IPS-11a (cell line): ENCODE measurements around the gene PTTG1IP.
"Not testable (repeated sequence)": the region's sequence is repeated elsewhere in the genome, so short reads cannot be mapped to it uniquely, and the experiment has no call there.

Experiments used
- H3K4me3 ChIP-seq: one replicate; pipeline ENCODE4 v1.5.1; 2013; ENCODE audit warnings: low read depth, low read length, control low read depth

PTTG1IP gene

GRCh38 chr21:44833663-44834062 lies 39.8 kb downstream of the PTTG1IP start:
- no peak overlapping the region for H3K4me3 ChIP-seq

DNA sequence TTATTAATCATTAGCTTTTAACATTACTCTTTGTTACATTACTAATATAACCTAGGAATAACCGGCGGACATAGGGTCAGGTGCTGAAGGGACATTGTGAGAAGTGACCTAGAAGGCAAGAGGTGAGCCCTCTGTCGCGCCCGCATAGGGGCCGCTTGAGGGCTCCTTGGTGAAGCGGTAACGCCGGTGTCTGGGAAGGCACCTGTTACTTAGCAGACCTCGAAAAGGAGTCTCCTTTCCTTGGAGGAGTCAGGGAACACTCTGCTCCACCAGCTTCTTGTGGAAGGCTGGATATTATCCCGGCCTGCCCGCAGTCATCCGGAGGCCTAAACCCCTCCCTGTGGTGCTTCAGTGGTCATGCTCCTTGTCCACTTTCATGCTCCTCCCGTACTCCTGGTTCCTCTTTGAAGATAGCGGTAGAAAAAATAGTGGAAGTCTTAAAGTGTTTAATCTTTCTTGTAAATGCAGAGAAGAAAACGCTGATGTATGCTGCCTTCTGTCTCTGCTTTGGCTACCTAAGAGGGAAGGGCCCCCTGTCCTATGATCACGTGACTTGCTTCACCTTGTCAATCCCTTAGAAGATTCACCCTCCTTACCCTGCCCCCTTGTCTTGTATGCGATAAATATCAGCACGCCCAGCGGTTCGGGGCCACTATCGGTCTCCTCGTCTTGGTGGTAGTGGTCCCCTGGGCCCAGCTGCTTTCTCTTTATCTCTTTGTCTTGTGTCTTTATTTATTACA lies 40.8 kb downstream of the PTTG1IP start:
- H3K4me3 ChIP-seq: not testable (repeated sequence)

GRCh38 chr21:44831227-44831860 lies 42.1 kb downstream of the PTTG1IP start:
- no peak overlapping the region for H3K4me3 ChIP-seq

DNA sequence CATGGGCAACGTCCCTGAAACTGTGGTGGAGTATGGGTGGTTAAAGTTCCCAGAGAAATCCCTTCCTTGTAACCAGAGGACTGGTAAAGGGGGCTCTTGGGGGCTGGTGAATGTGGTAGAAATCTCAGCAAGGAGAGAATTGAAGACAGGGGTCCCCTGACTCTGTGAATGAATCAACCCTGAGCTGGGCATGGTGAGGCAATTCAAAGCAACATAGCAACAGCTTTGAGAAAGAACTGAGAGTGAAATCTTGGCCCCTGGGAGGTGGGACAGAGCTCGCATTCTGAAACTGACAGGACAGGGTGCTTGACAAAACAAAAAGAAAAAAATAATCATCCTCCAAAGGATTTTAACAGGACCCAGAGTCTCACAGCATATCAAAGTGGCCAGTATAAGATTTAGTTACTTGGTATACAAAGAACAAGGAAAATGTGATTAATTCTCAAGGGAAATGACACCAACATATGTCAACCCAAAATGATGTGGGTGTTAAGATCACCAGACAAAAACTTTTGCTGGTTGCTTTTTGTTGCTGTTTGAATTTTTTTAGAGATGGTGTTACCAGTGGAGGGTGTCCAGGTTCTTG lies 43.9 kb downstream of the PTTG1IP start:
- no peak overlapping the region for H3K4me3 ChIP-seq

DNA sequence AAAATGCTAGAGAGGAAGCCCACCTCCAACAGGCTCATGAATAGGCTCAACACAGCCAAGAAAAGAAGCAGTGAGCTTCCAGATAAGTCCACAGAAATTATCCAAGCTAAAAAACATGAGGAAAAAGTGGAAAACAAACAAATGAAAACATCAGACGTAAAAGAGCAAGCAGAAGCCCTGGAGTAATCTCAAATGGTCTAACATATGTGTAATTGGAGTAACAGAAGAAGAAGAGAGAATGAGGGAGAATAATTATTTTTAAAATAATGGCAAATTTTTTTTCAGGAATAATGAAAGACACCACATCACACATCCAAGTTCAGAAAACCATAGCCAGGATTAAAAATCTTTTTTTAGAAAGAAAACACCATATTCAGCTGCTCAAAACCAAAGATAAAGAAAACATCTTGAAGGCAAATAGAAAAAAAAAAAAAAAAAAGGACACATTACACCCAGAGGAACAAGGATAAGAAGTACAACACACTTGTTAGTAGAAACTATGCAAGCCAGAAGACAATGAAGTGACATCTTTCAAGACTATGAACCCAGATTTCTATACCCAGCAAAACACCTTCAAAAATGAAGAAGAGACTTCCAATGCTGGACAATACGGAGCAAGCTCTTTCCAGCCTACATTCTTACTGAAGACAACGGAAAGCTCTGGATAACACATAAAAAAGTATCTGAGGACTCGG lies 45.0 kb downstream of the PTTG1IP start:
- no peak overlapping the region for H3K4me3 ChIP-seq

DNA sequence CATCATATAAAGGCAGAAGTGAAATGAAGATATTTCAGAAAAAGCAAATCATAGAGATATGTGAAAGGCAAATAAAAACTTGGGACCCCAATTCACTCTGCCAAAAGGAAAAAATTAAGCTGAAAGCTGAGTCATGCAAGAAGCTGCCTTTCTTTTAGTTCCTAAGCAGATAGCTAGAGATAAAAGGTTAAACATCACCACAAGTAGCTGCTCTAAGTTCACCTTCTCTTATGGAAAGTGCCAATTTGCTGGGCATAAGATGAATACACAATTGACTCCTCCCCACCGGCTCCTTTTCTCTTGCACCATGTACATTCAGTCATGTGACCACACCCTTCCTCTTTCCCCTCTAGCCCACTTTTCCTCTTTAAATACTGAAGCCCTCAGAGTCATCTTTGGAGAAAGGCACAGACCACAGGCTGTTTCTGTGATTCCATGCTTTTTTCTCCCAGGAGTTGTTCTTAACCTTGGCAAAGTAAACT lies 50.3 kb downstream of the PTTG1IP start:
- H3K4me3 ChIP-seq: no peak overlapping the region

- H3K4me3 ChIP-seq: no peak overlapping the region
Measured at GRCh38 chr21:44822484-44823178, 50.9 kb downstream of the PTTG1IP start.

- no peak overlapping the region for H3K4me3 ChIP-seq
Measured at GRCh38 chr21:44820851-44821250, 52.6 kb downstream of the PTTG1IP start.

GRCh38 chr21:44819283-44820243 lies 53.9 kb downstream of the PTTG1IP start:
- H3K4me3 ChIP-seq: no peak overlapping the region

DNA sequence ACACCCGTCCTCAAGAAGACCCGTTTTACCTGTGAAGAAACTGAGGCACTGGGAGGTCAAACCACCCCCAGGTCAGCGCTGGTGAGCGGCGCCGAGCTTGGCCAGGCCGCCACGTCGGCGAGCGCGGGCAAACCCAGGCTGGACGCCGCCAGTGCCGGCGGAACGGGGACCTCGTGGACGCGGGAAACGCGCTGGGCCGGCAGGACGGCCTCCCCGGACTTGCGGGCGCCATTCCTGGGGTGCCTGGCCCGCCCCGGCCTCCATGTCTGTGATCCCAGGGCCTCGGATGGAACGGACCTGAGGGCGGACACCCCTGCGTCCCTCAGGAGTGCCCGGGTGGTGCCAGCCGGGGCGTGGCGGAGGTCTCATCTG lies 54.9 kb downstream of the PTTG1IP start:
- H3K4me3 ChIP-seq: peak overlapping the region; percentile 69

DNA sequence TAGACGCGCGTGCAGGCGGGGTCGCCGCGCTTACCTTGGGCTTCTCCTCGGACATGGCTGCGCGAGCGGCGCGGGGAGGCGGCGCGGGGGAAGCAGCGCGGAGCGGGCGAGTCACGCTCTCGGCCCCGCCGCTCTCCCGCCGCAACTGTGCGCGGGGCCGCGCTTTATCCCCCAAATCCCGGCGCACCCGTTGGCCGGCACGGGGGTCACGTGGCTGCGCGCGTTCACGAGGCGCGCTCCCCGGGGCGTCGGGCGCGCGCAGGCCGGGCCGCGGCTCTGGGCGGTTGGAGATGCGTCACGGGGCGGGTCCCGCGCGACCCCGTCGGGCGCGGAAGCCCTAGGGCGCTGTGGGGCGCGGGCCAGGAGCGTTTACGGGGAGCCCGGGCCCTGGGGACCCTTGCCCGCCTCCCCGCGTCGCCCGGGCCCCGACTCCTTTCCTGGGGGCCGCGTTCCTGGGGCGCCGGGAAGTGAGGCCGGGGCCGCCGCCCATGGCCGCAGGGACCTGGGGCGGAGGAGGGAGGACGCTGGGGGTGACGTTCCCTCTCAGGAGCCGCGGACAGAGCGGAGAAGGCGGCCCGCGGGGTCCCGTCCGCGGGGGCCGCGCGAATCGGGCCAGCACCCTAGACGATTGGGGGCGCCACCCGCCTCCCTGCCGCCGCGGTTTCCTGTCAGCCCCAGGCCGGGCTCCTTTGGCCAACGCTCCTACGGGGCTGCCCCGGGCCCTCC lies 55.4 kb downstream of the PTTG1IP start, which contains the start of gene SUMO3:
Gene SUMO3 (minus strand): TSS at position 149 of the 726 bp plus-strand sequence. CDS start 94 bp downstream, at position 55.
- H3K4me3 ChIP-seq: peak within 1 kb of the TSS; percentile 69

DNA sequence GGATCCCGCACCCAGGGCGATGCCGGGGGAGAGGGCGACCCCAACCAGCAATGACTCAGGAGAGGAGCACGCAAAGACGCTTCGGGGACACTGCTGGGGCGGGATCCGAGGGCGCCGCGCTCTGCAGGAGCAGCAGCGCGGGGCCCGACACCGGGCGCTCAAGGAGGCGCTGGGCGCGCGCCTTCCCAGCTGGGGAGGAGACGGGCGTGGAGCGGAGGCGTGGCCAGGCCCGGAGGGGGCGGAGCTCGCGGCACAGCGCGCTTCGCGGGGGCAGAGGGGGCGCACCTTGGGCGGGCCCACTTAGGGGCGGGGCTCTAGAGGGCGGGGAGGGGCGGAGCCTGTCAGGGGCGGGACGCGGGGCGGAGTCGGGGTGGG lies 56.0 kb downstream of the PTTG1IP start:
- peak overlapping the region; percentile 69 for H3K4me3 ChIP-seq

DNA sequence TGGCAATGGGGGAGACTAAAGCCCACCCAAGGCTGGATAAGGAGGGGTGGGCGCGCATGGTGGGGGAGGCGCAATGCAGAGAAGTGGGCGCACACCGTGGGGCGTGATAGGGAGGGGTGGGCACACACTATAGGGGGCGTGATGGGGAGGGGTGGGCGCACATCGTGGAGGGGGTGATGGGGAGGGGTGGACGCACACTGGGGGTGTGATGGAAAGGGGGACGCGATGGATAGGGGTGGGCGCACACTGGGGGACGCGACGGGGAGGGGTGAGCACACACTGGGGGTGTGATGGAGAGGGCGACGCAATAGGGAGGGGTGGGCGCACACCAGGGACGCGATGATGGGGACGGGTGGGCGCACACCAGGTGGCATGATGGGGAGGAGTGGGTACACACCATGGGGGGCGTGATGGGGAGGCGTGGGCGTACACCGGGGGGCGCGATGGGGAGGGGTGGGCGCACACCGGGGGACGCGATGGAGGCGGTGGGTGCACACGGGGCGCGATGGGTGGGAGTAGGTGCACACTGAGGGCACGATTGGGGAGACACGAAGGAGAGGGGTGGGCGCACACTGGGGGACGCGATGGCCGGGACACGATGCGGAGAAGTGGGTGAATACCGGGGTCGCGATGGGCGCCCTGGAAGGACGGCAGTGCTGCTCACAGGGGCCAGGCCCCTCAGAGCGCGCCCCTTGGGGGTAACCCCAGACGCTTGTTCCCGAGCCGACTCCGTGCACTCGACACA lies 56.6 kb downstream of the PTTG1IP start:
- H3K4me3 ChIP-seq: peak overlapping the region; percentile 69

- no peak overlapping the region for H3K4me3 ChIP-seq
Measured at GRCh38 chr21:44815852-44816628, 57.5 kb downstream of the PTTG1IP start.

- no peak overlapping the region for H3K4me3 ChIP-seq
Measured at GRCh38 chr21:44815225-44815624, 58.3 kb downstream of the PTTG1IP start.

GRCh38 chr21:44814498-44815023 lies 58.9 kb downstream of the PTTG1IP start:
- H3K4me3 ChIP-seq: no peak overlapping the region

DNA sequence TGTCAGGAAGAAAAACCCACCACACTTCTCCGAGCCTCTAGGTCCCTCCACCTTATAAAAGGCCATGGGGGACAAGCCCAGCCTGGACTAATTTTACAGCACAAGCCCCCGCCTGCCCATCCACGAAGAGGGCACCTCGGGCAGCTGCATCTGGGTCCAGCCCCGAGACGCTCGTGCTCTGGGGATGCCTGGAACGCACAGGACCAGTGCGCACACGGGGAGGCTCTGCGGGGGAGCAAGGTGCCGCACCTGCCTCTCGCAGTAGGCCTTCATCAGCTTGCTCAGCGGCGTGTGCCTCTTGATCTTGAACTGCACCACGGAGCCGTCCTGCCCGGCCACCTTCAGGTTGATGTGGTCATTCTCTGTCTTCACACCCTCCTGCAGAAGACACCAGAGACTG lies 59.8 kb downstream of the PTTG1IP start:
- H3K4me3 ChIP-seq: no peak overlapping the region
